HG02588 (cell line): ENCODE measurements around the gene ALOX5.
"Not testable (repeated sequence)": the region's sequence is repeated elsewhere in the genome, so short reads cannot be mapped to it uniquely, and the experiment has no call there.

Source experiments
- ATAC-seq: cut with Tn5 transposase; IDR thresholded peaks from one replicate; pipeline ENCODE4 v1.9.1; 2021; ENCODE audit warnings: mild to moderate bottlenecking, moderate library complexity; ENCODE audit not compliant: unreplicated experiment

Gene ALOX5

GRCh38 chr10:45404087-45404769 is 30.2 kb downstream of the ALOX5 start:
- no peak for ATAC-seq

DNA sequence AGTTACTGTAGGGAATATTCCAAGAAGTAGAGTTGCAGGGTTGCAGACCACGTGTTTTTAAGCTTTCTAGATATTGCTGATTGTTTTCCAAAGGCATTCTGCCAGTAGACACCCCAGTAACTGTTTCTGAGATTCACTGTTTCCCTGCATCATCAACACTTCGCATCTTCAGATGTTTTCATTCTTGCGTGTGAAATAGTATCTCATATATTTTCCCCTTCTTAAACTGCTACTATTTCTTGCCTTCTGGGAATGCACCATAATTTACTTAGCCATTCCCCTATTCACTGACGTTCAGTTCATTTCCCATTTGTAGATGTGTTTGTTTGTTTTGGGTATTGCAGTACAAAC is 30.7 kb downstream of the ALOX5 start:
- ATAC-seq = no peak

GRCh38 chr10:45407542-45407941 is 33.5 kb downstream of the ALOX5 start:
- ATAC-seq = no peak

GRCh38 chr10:45408421-45409319 is 34.7 kb downstream of the ALOX5 start:
- ATAC-seq = no peak

GRCh38 chr10:45409347-45409746 is 35.3 kb downstream of the ALOX5 start:
- not testable (repeated sequence) for ATAC-seq

GRCh38 chr10:45409782-45410181 is 35.8 kb downstream of the ALOX5 start:
- no peak for ATAC-seq

DNA sequence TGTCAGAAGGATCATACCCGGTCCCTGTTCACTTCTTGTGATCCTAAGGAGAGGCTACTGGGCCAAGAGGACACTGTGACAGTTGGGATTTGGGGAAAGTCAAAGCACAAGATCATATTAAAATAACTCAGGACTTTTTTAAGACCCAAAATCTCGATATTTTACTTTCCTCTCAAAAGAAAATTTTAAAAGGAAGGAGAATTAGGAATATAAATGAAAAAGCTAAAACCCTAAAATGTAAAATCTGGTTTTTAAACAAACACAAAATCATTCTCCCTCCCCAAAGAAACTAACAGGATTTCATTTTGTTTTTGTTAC is 36.4 kb downstream of the ALOX5 start:
- ATAC-seq = no peak

DNA sequence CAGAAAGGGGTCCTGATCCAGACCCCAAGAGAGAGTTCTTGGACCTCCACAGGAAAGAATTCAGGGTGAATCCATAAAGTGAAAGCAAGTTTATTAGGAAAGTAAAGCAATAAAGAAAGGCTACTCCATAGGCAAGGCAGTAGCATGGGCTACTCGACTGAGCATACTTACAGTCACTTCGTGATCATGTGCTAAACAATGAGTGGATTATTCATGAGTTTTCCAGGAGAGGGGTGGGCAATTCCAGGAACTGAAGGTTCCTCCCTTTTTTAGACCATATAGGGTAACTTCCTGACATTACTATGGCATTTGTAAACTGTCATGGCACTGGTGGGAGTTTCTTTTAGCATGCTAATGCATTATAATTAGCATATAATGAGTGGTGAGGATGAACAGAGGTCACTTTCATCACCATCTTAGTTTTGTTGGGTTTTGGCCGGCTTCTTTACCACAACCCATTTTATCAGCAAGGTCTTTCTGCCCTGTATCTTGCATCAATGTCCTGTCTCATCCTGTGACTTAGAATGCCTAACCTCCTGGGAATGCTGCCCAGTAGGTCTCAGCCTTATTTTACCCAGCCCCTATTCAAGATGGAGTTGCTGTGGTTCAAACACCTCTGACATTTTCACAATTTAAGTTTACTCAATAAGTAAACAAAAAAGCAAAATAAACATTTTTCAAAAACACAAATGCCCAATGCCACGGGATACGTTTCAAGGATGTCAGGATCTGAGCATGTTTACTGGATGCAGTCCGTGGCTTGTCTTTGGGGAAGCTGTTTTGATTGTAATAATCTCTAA is 37.0 kb downstream of the ALOX5 start:
- ATAC-seq = no peak

DNA sequence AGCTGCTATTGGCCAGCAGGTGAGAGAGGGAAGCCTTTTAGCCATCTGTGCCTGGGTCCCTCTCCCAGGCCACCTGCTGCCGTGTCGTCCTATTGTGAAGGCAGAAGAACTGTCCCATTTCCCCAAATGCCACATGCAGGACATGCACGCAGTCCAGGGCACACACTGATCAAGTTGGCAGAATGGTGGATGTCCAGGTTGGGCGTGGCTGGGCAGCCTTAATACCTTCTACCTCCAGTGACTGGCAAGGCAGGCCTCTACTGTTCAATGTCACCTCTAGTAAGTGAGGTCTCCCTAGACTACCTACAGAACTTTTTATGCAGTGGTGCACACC is 37.6 kb downstream of the ALOX5 start:
- ATAC-seq = no peak

- not testable (repeated sequence) for ATAC-seq
Measured at GRCh38 chr10:45415062-45415461, 41.0 kb downstream of the ALOX5 start.

DNA sequence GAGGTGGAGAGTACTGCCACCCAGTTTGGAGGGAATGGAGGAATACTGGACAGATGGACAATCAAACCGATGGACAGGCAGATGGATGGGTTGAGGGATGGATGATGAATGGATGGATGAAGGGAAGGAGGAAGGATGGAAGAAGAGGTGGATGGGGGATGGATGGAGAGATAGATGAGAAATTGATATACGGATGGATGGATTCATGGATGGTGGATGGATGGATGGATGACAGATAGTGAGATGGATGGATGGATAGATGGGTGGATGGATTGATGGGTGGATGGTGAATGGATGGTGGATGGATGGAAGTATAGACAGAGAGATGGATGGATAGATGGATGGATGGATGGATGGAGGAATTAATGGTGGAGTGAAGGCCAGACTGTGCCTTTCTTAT is 42.6 kb downstream of the ALOX5 start:
- ATAC-seq = no peak

- ATAC-seq = no peak
Measured at GRCh38 chr10:45417746-45418145, 43.7 kb downstream of the ALOX5 start.

DNA sequence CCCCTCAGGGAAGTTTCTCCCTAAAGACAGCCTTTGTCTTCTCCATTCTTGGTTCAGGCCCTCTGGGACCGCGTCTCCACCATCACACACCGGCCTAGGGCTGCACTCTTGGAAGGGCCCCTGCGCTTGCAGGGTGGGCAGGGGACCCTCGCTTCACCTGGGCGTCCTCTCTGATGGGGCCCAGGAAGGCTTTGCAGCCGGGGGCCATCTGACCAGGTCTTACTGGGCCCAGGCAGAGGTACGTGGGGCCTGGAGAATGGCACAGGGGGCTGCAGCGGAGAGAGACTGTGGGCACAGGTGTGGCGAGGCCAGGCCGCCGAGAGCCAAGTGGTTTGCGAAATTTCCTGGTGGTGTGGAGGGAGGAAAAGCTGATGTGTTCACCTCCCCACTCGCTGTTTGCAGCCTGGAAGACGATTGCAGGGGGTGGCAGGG is 44.4 kb downstream of the ALOX5 start:
- no peak for ATAC-seq

DNA sequence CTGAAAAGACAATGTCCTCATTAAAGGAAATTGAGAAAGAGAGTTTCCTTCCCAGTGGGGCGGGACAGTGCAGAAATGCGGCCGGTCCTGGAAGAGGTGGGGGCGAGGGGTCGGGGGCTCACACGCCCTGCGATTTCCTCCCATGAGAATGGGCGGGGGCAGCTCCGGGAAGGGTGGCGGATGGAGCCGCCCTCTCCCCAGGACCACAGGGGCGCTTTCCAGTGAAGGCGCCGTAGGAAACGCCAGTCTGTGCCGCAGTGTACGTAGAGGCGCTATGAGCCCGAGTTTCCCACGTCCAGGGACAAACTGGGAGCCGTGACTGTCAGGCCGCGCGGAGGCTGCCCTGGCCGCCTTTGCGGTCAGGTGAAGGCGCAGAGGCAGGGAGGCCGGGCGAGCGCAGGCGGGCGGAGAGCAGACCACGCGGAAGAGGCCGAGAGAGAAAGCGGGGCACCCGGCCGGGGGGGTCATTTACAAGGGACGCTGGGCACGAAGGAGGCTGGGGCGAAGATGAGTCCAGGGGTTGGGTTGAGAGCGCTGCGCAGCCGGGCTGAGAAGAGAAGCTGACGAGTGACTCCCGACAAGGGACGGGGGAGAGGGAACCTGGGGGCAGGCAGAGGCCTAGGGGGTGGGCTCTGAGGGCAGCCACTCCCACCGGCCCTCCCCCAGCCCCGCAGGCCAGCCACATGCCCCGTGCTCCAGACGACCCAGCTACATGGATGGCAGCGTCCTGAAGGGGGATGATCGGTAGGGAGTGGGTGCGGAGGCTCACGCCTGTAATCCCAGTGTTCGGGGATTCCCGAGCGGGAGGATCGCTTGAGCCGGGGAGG is 45.0 kb downstream of the ALOX5 start:
- ATAC-seq = peak; percentile 54

DNA sequence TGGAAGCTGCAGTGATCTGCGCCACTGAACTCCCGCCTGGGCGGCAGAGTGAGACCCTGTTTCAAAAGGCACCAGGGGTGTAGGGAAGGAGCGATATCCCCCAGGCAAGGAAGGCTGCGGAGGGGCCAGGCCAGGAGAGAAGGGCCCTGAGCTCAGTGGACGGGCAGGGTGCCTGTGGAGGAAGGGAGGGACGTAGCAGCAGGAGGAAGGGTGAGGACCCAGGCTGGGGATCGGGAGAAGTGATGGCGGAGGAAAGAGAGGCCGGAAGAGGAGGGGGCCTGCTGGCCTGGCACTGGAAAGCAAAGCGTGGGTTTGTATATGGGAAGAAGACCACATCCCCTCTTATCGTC is 45.6 kb downstream of the ALOX5 start:
- peak; percentile 7 for ATAC-seq

- peak; percentile 55 for ATAC-seq
Measured at GRCh38 chr10:45420453-45421192, 46.6 kb downstream of the ALOX5 start.

DNA sequence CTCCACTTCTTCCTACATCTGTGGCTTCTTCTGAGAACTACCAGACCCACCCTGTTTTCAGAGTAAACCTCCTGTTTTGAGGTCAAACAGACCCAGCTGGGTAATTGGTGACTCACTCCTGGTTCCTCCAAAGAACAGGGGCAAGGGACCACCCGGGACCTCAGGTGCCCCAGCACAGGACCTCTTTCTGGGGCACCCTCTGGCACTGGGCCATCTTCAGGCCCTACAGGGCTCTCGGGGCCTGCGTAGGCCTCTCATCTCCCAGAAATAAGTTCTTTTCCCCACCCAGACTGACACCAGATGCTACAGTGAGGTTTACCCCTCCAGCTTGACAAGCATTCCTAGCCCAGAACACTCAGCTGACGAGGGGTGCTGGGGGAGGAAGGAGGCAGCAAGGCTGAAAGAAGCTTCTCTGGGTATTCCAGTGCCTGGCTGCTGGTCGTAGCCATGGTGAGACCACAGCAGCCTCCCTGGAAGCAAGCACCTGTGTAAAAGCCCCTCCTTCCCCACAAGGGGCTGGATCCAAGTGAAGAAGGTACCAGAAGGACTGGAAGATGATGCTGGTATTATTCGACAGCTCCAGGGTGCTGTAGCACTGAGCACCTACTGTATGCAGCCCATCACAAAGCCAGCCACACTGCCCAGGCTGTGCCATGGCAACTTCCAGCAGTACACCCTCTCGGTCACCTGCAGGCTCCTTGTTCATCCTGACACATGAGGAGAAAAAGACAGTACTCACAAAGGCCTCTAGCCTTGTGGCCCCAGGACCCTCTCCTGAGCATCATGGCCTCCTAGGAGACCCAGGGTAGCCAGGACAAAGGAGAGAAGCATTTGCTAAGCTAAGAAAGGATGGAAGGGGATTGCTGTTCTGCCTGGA is 47.4 kb downstream of the ALOX5 start:
- no peak for ATAC-seq

DNA sequence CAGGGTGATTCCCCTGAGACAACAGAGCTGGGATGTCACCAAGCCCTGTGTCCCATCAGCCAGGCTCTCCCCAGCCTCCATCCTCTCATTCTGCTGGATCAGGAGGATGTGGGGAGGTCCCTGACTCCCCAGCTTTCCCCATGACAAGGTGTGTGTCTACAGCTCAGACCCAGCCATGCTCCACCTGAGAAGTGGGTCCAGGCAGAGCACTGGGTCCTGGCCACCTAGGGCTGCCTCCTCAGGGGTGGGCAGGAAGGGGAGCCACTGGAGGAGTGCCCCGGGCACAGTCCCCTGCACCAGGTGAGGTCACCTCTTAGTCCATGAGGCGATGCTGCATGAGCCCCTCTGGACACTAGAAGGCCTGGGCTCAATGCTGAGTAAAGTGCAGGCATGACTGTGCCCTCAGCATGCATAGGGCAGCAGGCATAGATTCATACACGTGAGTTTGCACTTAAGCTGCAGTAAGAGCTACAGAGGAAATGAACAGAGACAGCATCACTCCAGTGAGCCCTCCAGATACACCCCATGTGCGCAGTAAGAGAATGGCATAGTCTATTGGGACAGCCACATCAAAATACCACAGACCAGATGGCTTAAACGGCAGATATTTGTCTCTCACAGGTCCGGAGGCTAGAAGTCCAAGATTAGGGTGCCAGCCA is 48.3 kb downstream of the ALOX5 start:
- ATAC-seq = no peak
